ENCODE results near the gene GRK2. TPM values are rescaled to one million over a fixed set of nuclear protein-coding genes. Genes with fewer than 3 reads are reported as not detected.

GRK2 gene
- total RNA-seq, 1 experiment from 2014 or later = 56.3 TPM

- WGBS (ENCODE audit: extremely low coverage, insufficient read length, low lambda C conversion rate) = no CpG with 5 or more reads among the region's 11 CpGs
- H3K27ac Mint-ChIP-seq = no peak overlapping the region
- no peak overlapping the region for H2AFZ ChIP-seq (ENCODE audit: low read length)
- no peak overlapping the region for H3K56ac ChIP-seq (ENCODE audit: insufficient read length, low read depth, low read length)
- H2AK5ac ChIP-seq (ENCODE audit: insufficient read length, low read length) = no peak overlapping the region
- H4K8ac ChIP-seq (replicated peaks; ENCODE audit: insufficient read length, low read depth, low read length) = no peak overlapping the region
- H3K23ac ChIP-seq (ENCODE audit: insufficient read length, low read depth, low read length) = no peak overlapping the region
- H3K9me3 Mint-ChIP-seq = no peaks in the 10 kb centered on the region
- H3K4me2 ChIP-seq (ENCODE audit: insufficient read depth, insufficient read length, low read length) = no peak overlapping the region
- no peaks in the 10 kb centered on the region for H3K9me3 ChIP-seq (ENCODE audit: control insufficient read depth, low read depth, low read length)
- H4K5ac ChIP-seq (ENCODE audit: insufficient read length, low read depth, low read length) = no peak overlapping the region
- H3K18ac ChIP-seq (ENCODE audit: insufficient read length, low read depth, low read length) = no peak overlapping the region
- H3K27me3 ChIP-seq (ENCODE audit: insufficient read depth, low read length) = no peaks in the 10 kb centered on the region
- H3T11ph ChIP-seq (ENCODE audit: low read length) = no peak overlapping the region
- no peak overlapping the region for H4K91ac ChIP-seq (ENCODE audit: insufficient read length, low read depth, low read length)
- no peak overlapping the region; the same call in 1 of the 2 replicates for H3K14ac ChIP-seq (ENCODE audit: insufficient read depth, low read length)
- H3K4me3 Mint-ChIP-seq = no peak overlapping the region
- peaks cover 0 to 23% (median 8%) of the 10 kb centered on the region in 3 experiments; a peak in 5 of 7 replicates for H3K36me3 Mint-ChIP-seq (ENCODE audit: insufficient read depth in 1 of 3, low read depth in 3 of 3)
- H4K20me1 ChIP-seq (ENCODE audit: control insufficient read depth, insufficient read depth, insufficient read length) = no peaks in the 10 kb centered on the region
- peaks cover 3% of the 10 kb centered on the region for H3K23me2 ChIP-seq (ENCODE audit: insufficient read length, low read depth, low read length, poor library complexity, severe bottlenecking)
- no peak overlapping the region for H3K27ac ChIP-seq (ENCODE audit: insufficient read length, low read depth, low read length)
- no peak overlapping the region for H2BK20ac ChIP-seq (ENCODE audit: low read depth, low read length, poor library complexity, severe bottlenecking)
- H3K79me1 ChIP-seq (ENCODE audit: insufficient read depth, low read depth, low read length, poor library complexity, severe bottlenecking) = no peaks in the 10 kb centered on the region
- no peak overlapping the region for H2BK120ac ChIP-seq (ENCODE audit: low read depth, low read length, poor library complexity, severe bottlenecking)
- no peak overlapping the region for H3K9ac ChIP-seq (ENCODE audit: extremely low read depth, insufficient read length, low read length)
- no peak overlapping the region for H3K4ac ChIP-seq (ENCODE audit: low read depth, low read length)
- no peaks in the 10 kb centered on the region for H3K79me2 ChIP-seq (ENCODE audit: insufficient read depth, low read length)
- no peak for TF ChIP-seq CTCF (conservative IDR thresholded peaks at IDR 0.05)
- no peak overlapping the region for H2BK12ac ChIP-seq (ENCODE audit: insufficient read length, low read depth, low read length)
- H3K27me3 Mint-ChIP-seq (ENCODE audit: low read depth) = peaks cover 7% of the 10 kb centered on the region
- H3K4me1 Mint-ChIP-seq = peaks cover 4 to 7% of the 10 kb centered on the region in 2 experiments; a peak in 3 of 4 replicates
- H2BK5ac ChIP-seq (ENCODE audit: insufficient read length, low read length) = no peak overlapping the region
- no peaks in the 10 kb centered on the region for H3K4me1 ChIP-seq (ENCODE audit: insufficient read depth, low read length)
- no peak for DNase-seq
- no peak overlapping the region for H2BK15ac ChIP-seq (ENCODE audit: low read depth, low read length)
Measured at GRCh38 chr11:67309166-67309565, 42.9 kb downstream of the GRK2 start.

All from H9 (cell line).